Testis (tissue), 2 donors: ENCODE measurements around the gene GCNT1.

ENCODE experiments used
- CTCF ChIP-seq, 3 experiments: fragments of 450-650 bp in 2 of 3; fragments of 200-600 bp in 1 of 3; sonication (generic) in 1 of 3; IDR thresholded peaks; one replicate each; pipeline ENCODE4 v1.5.1; 2016 to 2019; ENCODE audit warnings: antibody characterized with exemption in 3 of 3, mild to moderate bottlenecking in 2 of 3, moderate library complexity in 1 of 3
- POLR2A ChIP-seq: fragments of 450-650 bp; IDR thresholded peaks from one replicate; pipeline ENCODE4 v1.6.1; 2017; ENCODE audit warnings: antibody characterized with exemption, mild to moderate bottlenecking, moderate library complexity

DNA sequence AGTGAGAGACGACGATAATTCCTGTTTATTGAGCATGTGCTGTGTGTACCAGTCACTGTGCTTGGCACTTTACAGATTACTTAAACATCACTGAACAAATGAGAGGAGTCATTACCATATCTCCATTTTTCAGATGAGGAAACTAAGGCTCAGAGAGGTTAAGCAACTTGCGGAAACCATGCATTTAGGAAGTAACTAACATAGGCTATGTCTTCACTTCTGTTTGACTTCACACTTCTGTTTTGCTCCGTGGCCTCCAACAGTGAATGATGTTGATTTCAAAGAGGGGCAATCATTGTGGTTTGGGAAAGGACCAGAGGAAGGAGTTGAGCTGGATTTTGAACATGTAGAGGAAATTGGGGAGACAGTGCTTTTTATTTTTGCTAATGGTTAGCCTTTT, 16.7 kb downstream of the GCNT1 start:
- TF ChIP-seq CTCF (IDR thresholded peaks at IDR 0.05) = no peak
- TF ChIP-seq POLR2A = no peak
